H1 (cell line): Measurements from ENCODE around the gene IFI16. TPM values are rescaled to one million over a fixed set of nuclear protein-coding genes. Genes with fewer than 3 reads are reported as not detected.
A peak's percentile ranks its signal among the peaks of the same experiment; 100 is the strongest.

Experiments
- CTCF ChIA-PET: fragments of 300-600 bp; sonication (Branson Sonifier 250); formaldehyde crosslinking; loops from one replicate; lab custom pipeline; 2021; ENCODE audit not compliant: partially characterized antibody; lab: Charles Lee
- POLR2A ChIA-PET: fragments of 300-600 bp; sonication (Branson Sonifier 250); formaldehyde crosslinking; loops from one replicate; lab custom pipeline; 2021; ENCODE audit warnings: inconsistent platforms; ENCODE audit not compliant: partially characterized antibody; lab: Charles Lee
- DNase-seq, 2 experiments: peaks; one replicate each; pipeline versions ENCODE4 v3.0.0 to v3.0.0-alpha.2; 2010 to 2022; ENCODE audit warnings: low spot score in 2 of 2, low read depth in 1 of 2, mixed read lengths in 1 of 2
- FAIRE-seq: peaks from 2 replicates; lab custom pipeline; 2011; peaks lifted over from hg19 to GRCh38; lab: Jason Lieb, UNC
- H2AFZ ChIP-seq: 2 replicates; pipeline ENCODE4 v1.8.1; 2012; ENCODE audit warnings: low read length, inconsistent platforms
- H2AK5ac ChIP-seq: 2 replicates; pipeline ENCODE4 v1.6.1; 2013; ENCODE audit warnings: low read depth, low read length
- H2BK120ac ChIP-seq: replicated peaks from 2 replicates; pipeline ENCODE3; 2013; ENCODE audit warnings: low read depth, low read length, inconsistent platforms
- H2BK12ac ChIP-seq: 2 replicates; pipeline ENCODE4 v1.6.1; 2013; ENCODE audit warnings: low read depth, low read length
- H2BK15ac ChIP-seq: 2 replicates; pipeline ENCODE4 v1.6.1; 2013; ENCODE audit warnings: low read length
- H2BK20ac ChIP-seq: 2 replicates; pipeline ENCODE4 v1.6.1; 2013; ENCODE audit warnings: low read length
- H2BK5ac ChIP-seq: 2 replicates; pipeline ENCODE4 v1.6.1; 2013; ENCODE audit warnings: low read depth, low read length
- H3K14ac ChIP-seq: 2 replicates; pipeline ENCODE4 v1.6.1; 2013; ENCODE audit warnings: inconsistent platforms; ENCODE audit not compliant: insufficient read length
- H3K18ac ChIP-seq: 2 replicates; pipeline ENCODE4 v1.6.1; 2013; ENCODE audit warnings: low read length; ENCODE audit errors: extremely low read depth
- H3K23ac ChIP-seq: 2 replicates; pipeline ENCODE4 v1.6.1; 2013; ENCODE audit warnings: inconsistent platforms; ENCODE audit not compliant: insufficient read length
- H3K23me2 ChIP-seq: 2 replicates; pipeline ENCODE4 v1.6.1; 2013; ENCODE audit warnings: low read depth, low read length
- H3K27ac ChIP-seq: 2 replicates; pipeline ENCODE4 v1.6.1; 2011; ENCODE audit warnings: low read depth, low read length, inconsistent platforms
- H3K27me3 ChIP-seq, 4 experiments: replicated peaks in 1 of 4; 1 replicate in 1 of 4; 2 replicates in 3 of 4; pipeline versions ENCODE4 v1.6.1 to v1.8.1; 2011 to 2013; ENCODE audit warnings: low read length in 3 of 4, mild to moderate bottlenecking in 3 of 4, inconsistent platforms in 2 of 4, mixed read lengths in 2 of 4, moderate library complexity in 1 of 4; ENCODE audit not compliant: control insufficient read depth in 3 of 4, insufficient read depth in 3 of 4; ENCODE audit errors: extremely low read depth in 1 of 4
- H3K36me3 ChIP-seq, 4 experiments: 2 replicates each; pipeline versions ENCODE4 v1.6.1 to v1.8.1; 2011 to 2013; ENCODE audit warnings: mild to moderate bottlenecking in 4 of 4, low read length in 3 of 4, moderate library complexity in 2 of 4, control low read depth in 1 of 4, inconsistent platforms in 1 of 4; ENCODE audit not compliant: insufficient read depth in 4 of 4, control insufficient read depth in 2 of 4
- H3K4ac ChIP-seq: replicated peaks from 2 replicates; pipeline ENCODE3; 2013; ENCODE audit warnings: low read length, low read depth, mixed read lengths, inconsistent platforms; ENCODE audit not compliant: insufficient read length
- H3K4me1 ChIP-seq, 4 experiments: replicated peaks in 1 of 4; 1 replicate in 1 of 4; 2 replicates in 3 of 4; pipeline versions ENCODE4 v1.6.1 to v1.8.1; 2011 to 2013; ENCODE audit warnings: low read length in 3 of 4, inconsistent platforms in 2 of 4, mixed read lengths in 1 of 4; ENCODE audit not compliant: insufficient read depth in 4 of 4, control insufficient read depth in 3 of 4
- H3K4me2 ChIP-seq, 2 experiments: 2 replicates each; pipeline versions ENCODE4 v1.6.1 to v1.8.1; 2011 to 2013; ENCODE audit warnings: low read depth in 2 of 2, low read length in 2 of 2, control low read depth in 1 of 2, inconsistent platforms in 1 of 2, mild to moderate bottlenecking in 1 of 2; ENCODE audit not compliant: insufficient read depth in 1 of 2
- H3K4me3 ChIP-seq, 4 experiments: fragments of 200-600, 300-600 bp in 1 of 4; sonication (generic), shearing (Covaris generic), sonication (Bioruptor Twin) in 1 of 4; 2 replicates each; pipeline versions ENCODE4 v1.5.1 to v1.8.1; 2011 to 2016; ENCODE audit warnings: low read length in 4 of 4, low read depth in 3 of 4, control low read depth in 2 of 4, inconsistent platforms in 2 of 4, mild to moderate bottlenecking in 2 of 4, mixed read lengths in 1 of 4, moderate library complexity in 1 of 4; ENCODE audit not compliant: insufficient read depth in 2 of 4; ENCODE audit errors: extremely low read depth in 1 of 4
- H3K56ac ChIP-seq: replicated peaks from 2 replicates; pipeline ENCODE3; 2013; ENCODE audit warnings: low read depth, mild to moderate bottlenecking, mixed read lengths, low read length, inconsistent platforms; ENCODE audit not compliant: insufficient read length
- H3K79me1 ChIP-seq: 2 replicates; pipeline ENCODE4 v1.6.1; 2013; ENCODE audit warnings: low read depth, low read length, control low read depth
- H3K79me2 ChIP-seq, 2 experiments: 2 replicates each; pipeline versions ENCODE4 v1.6.1 to v1.8.1; 2012 to 2013; ENCODE audit warnings: low read length in 2 of 2, mild to moderate bottlenecking in 2 of 2, inconsistent platforms in 1 of 2; ENCODE audit not compliant: insufficient read depth in 2 of 2, control insufficient read depth in 1 of 2
- H3K9ac ChIP-seq, 4 experiments: replicated peaks in 1 of 4; 1 replicate in 1 of 4; 2 replicates in 3 of 4; pipeline versions ENCODE4 v1.6.1 to v1.8.1; 2011 to 2013; ENCODE audit warnings: low read depth in 3 of 4, low read length in 3 of 4, control low read depth in 2 of 4, mild to moderate bottlenecking in 2 of 4, moderate library complexity in 2 of 4, inconsistent platforms in 1 of 4; ENCODE audit errors: extremely low read depth in 1 of 4
- H3K9me3 ChIP-seq, 2 experiments: 2 replicates each; pipeline versions ENCODE4 v1.6.1 to v1.8.1; 2012 to 2013; ENCODE audit warnings: mild to moderate bottlenecking in 2 of 2, moderate library complexity in 2 of 2, control low read depth in 1 of 2, inconsistent platforms in 1 of 2, low read depth in 1 of 2, low read length in 1 of 2, mixed read lengths in 1 of 2; ENCODE audit not compliant: insufficient read depth in 2 of 2
- H4K20me1 ChIP-seq, 2 experiments: replicated peaks in 1 of 2; 2 replicates each; pipeline versions ENCODE3 to v1.8.1; 2011 to 2013; ENCODE audit warnings: inconsistent platforms in 2 of 2, low read length in 2 of 2, mild to moderate bottlenecking in 1 of 2; ENCODE audit not compliant: insufficient read depth in 2 of 2, control insufficient read depth in 1 of 2
- H4K5ac ChIP-seq: 2 replicates; pipeline ENCODE4 v1.6.1; 2013; ENCODE audit warnings: low read length, low read depth, mixed read lengths, inconsistent platforms; ENCODE audit not compliant: insufficient read length
- H4K8ac ChIP-seq: 2 replicates; pipeline ENCODE4 v1.8.0; 2013; ENCODE audit warnings: mild to moderate bottlenecking, moderate library complexity, low read length, inconsistent platforms; ENCODE audit not compliant: insufficient read depth; ENCODE audit errors: extremely low read depth
- H4K91ac ChIP-seq: replicated peaks from 2 replicates; pipeline ENCODE3; 2013; ENCODE audit warnings: low read length, mixed read lengths, inconsistent platforms; ENCODE audit not compliant: insufficient read length
- BCL11A ChIP-seq, 2 experiments: IDR thresholded peaks; one replicate each; pipeline ENCODE4 v1.6.1; 2011; ENCODE audit warnings: low read depth in 2 of 2, low read length in 2 of 2, mild to moderate bottlenecking in 2 of 2
- CTCF ChIP-seq, 3 experiments: IDR thresholded peaks; 1 replicate in 2 of 3; 2 replicates in 1 of 3; pipeline versions ENCODE4 v1.5.1 to v1.6.1; 2011; ENCODE audit warnings: low read length in 3 of 3, mild to moderate bottlenecking in 3 of 3, inconsistent platforms in 2 of 3, low read depth in 1 of 3, moderate library complexity in 1 of 3; ENCODE audit not compliant: insufficient read depth in 1 of 3; ENCODE audit errors: control extremely low read depth in 1 of 3
- GABPA ChIP-seq: IDR thresholded peaks from 2 replicates; pipeline ENCODE4 v1.6.1; 2011; ENCODE audit warnings: mild to moderate bottlenecking, low read length, moderate library complexity, borderline replicate concordance; ENCODE audit not compliant: insufficient read depth
- HDAC6 ChIP-seq: IDR thresholded peaks from one replicate; pipeline ENCODE4 v1.7.1; 2012; ENCODE audit warnings: low read depth, mild to moderate bottlenecking, inconsistent platforms, low read length, moderate library complexity
- RAD21 ChIP-seq, 2 experiments: IDR thresholded peaks in 1 of 2; conservative IDR thresholded peaks in 1 of 2; 2 replicates each; pipeline ENCODE4 v1.6.1; 2011; ENCODE audit warnings: low read depth in 2 of 2, low read length in 2 of 2, improper control_type of control experiment in 1 of 2, inconsistent platforms in 1 of 2, mild to moderate bottlenecking in 1 of 2, moderate library complexity in 1 of 2
- SIRT6 ChIP-seq: IDR thresholded peaks from one replicate; pipeline ENCODE4 v1.7.1; 2012; ENCODE audit warnings: low read length, inconsistent platforms
- SRF ChIP-seq: IDR thresholded peaks from 2 replicates; pipeline ENCODE4 v1.6.1; 2011; ENCODE audit warnings: mild to moderate bottlenecking, low read depth, low read length, moderate library complexity
- SUZ12 ChIP-seq: fragments of 200-600 bp; sonication (generic); IDR thresholded peaks from 2 replicates; pipeline ENCODE4 v1.6.1; 2012; ENCODE audit warnings: mild to moderate bottlenecking, inconsistent platforms, low read length, moderate library complexity, mixed read lengths
- YY1 ChIP-seq: IDR thresholded peaks from 2 replicates; pipeline ENCODE4 v1.6.1; 2011; ENCODE audit warnings: low read depth, mild to moderate bottlenecking, low read length
- WGBS, 2 experiments: shearing (Covaris generic) in 1 of 2; methylation state at CpG; one replicate each; pipeline versions ENCODE4 v1.1.6 to v1.1.7; 2013 to 2015; ENCODE audit warnings: low lambda C conversion rate in 2 of 2, mixed read lengths in 2 of 2, inconsistent platforms in 1 of 2, low coverage in 1 of 2, missing lambda C conversion rate in 1 of 2; ENCODE audit not compliant: insufficient replicate concordance in 2 of 2, insufficient coverage in 1 of 2, insufficient read length in 1 of 2; ENCODE audit errors: extremely low coverage in 1 of 2, missing lambda C conversion rate in 1 of 2; 5-methylcytosine and 5-hydroxymethylcytosine counted together
- polyA plus RNA-seq, 7 experiments: library from polyadenylated mRNA; depleted of rRNA in 3 of 7; stranded (reverse) in 5 of 7; unstranded in 2 of 7; fragments of >200 nt in 5 of 7; fragments of 200-250 nt in 2 of 7; gene quantifications; 1 replicate in 5 of 7; 2 replicates in 1 of 7; 4 replicates in 1 of 7; pipeline versions ENCODE4 v1.2.1 to v1.2.3, GENCODE V29; 2011 to 2013; ENCODE audit warnings: missing spikeins in 2 of 7, mixed read lengths in 2 of 7
- total RNA-seq: library from RNA; stranded (reverse); fragmentation: NEBNext Ultra II Directional; extraction: Animal tissue kit (Norgen Biotek cat#: 25700); gene quantifications from 2 replicates; pipeline ENCODE4 v1.2.1, GENCODE V29; 2021
- TF ChIP-seq, protein P1 (sequence below): IDR thresholded peaks from 2 replicates; pipeline ENCODE4 v1.6.1; 2012; ENCODE audit warnings: inconsistent platforms

IFI16 gene
- total and polyA plus RNA-seq, 2 of the 8 experiments (the other 6 are each of a cell fraction or from before 2014, with no cell fraction given): 0.63 to 0.74 TPM

- 71% methylated on average over 1 of the region's 1 CpG; no CpG with 5 or more reads in 1 of the 2 experiments for WGBS, 2 experiments
- H3K4me1 ChIP-seq: peaks cover 0 to 4% (median 1%) of the 10 kb centered on the region in 4 experiments; a peak in 3 of 7 replicates
- H3K4me2 ChIP-seq: no peak overlapping the region
- no peak for TF ChIP-seq HDAC6
- no peak for TF ChIP-seq SUZ12
- no peak for TF ChIP-seq RAD21 (IDR thresholded peaks at IDR 0.05 in 1 of 2, conservative IDR thresholded peaks at IDR 0.05 in 1 of 2; ENCODE audit: low read depth in 2 of 2, low read length in 2 of 2)
- no peak for TF ChIP-seq GABPA
- TF ChIP-seq, protein P1, sequence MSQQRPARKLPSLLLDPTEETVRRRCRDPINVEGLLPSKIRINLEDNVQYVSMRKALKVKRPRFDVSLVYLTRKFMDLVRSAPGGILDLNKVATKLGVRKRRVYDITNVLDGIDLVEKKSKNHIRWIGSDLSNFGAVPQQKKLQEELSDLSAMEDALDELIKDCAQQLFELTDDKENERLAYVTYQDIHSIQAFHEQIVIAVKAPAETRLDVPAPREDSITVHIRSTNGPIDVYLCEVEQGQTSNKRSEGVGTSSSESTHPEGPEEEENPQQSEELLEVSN: no peak
- no peak for TF ChIP-seq YY1
- TF ChIP-seq SIRT6: no peak
- no peak for TF ChIP-seq CTCF (IDR thresholded peaks at IDR 0.05; ENCODE audit: control extremely low read depth in 1 of 3, insufficient read depth in 1 of 3, low read depth in 1 of 3, low read length in 3 of 3)
- no peak for TF ChIP-seq SRF
- TF ChIP-seq BCL11A (IDR thresholded peaks at IDR 0.05; ENCODE audit: low read depth in 2 of 2, low read length in 2 of 2): no peak
Measured at GRCh38 chr1:159030311-159030710, 20.6 kb downstream of the IFI16 start.

More at GRCh38 chr1:159030311-159030710, 20.6 kb downstream of the IFI16 start:
- FAIRE-seq: no peak
- Histone ChIP-seq H3K4ac (no peak overlapping the region), H4K5ac (no peak overlapping the region), H3K79me1 (no peaks in the 10 kb centered on the region), H2BK20ac (0 out of 2 replicates have a peak overlapping the region, but pooled peaks have one; percentile 61), H3K23me2 (no peaks in the 10 kb centered on the region), H2BK120ac (no peak overlapping the region), H4K8ac (no peak overlapping the region), H3K23ac (no peak overlapping the region), H3K4me3 (no peak overlapping the region), H2AFZ (peak overlapping the region; percentile 38; the same call in 1 of the 2 replicates), H3K36me3 (no peaks in the 10 kb centered on the region), H3K18ac (0 out of 2 replicates have a peak overlapping the region, but pooled peaks have one; percentile 17), H3K14ac (no peak overlapping the region), H2AK5ac (no peak overlapping the region), H3K9me3 (no peaks in the 10 kb centered on the region), H4K91ac (no peak overlapping the region), H2BK5ac (no peak overlapping the region), H3K79me2 (no peaks in the 10 kb centered on the region), H2BK12ac (no peak overlapping the region), H3K56ac (no peak overlapping the region), H3K27ac (no peak overlapping the region), H2BK15ac (no peak overlapping the region), H4K20me1 (no peaks in the 10 kb centered on the region), H3K27me3 (no peaks in the 10 kb centered on the region), H3K9ac (no peak overlapping the region)
- ChIA-PET POLR2A (no interaction called here), CTCF (interaction anchor here (1.0 to 1.9 kb wide), 5 partner anchors 8 to 58 kb away, joined by 3 to 5 read pairs (median 4); no protein-coding TSS in a partner anchor)
- DNase-seq: no peak
